ENCODE measurements around the gene ATP10B.

GRCh38 chr5:160887780-160888179 lies 35.8 kb upstream of the ATP10B start:
- TF ChIP-seq EP300 (IDR thresholded peaks at IDR 0.05; ENCODE audit: low read depth) (no peak), POLR2A (IDR thresholded peaks at IDR 0.05) (no peak), CTCF (IDR thresholded peaks at IDR 0.05) (no peak)

All from transverse colon (tissue), 3 donors.